Mesenchymal stem cell (in vitro differentiated cells and primary cell): ENCODE data around the gene TRH.

Experiments
- DNase-seq: peaks from one replicate; pipeline ENCODE4 v3.0.0-alpha.2; 2013
- H2AFZ ChIP-seq: one replicate; pipeline ENCODE4 v1.6.1; 2013; ENCODE audit warnings: low read depth, mild to moderate bottlenecking, control low read depth, inconsistent platforms, low read length, moderate library complexity
- H2AK5ac ChIP-seq: 2 replicates; pipeline ENCODE4 v1.6.1; 2013; ENCODE audit warnings: low read length, moderate library complexity, mild to moderate bottlenecking, inconsistent platforms; ENCODE audit not compliant: severe bottlenecking
- H2BK120ac ChIP-seq: one replicate; pipeline ENCODE4 v1.6.1; 2013; ENCODE audit warnings: low read depth, mild to moderate bottlenecking, inconsistent platforms, low read length, moderate library complexity
- H2BK12ac ChIP-seq, 2 experiments: one replicate each; pipeline ENCODE4 v1.6.1; 2013; ENCODE audit warnings: inconsistent platforms in 2 of 2, low read length in 2 of 2, mild to moderate bottlenecking in 2 of 2, moderate library complexity in 2 of 2, control low read depth in 1 of 2
- H2BK15ac ChIP-seq: one replicate; pipeline ENCODE4 v1.6.1; 2013; ENCODE audit warnings: mild to moderate bottlenecking, low read depth, inconsistent platforms; ENCODE audit not compliant: poor library complexity, severe bottlenecking
- H2BK5ac ChIP-seq: 2 replicates; pipeline ENCODE4 v1.6.1; 2013; ENCODE audit warnings: low read depth, mild to moderate bottlenecking, low read length, control low read depth, inconsistent platforms; ENCODE audit not compliant: poor library complexity, severe bottlenecking
- H3K14ac ChIP-seq, 2 experiments: one replicate each; pipeline ENCODE4 v1.6.1; 2013; ENCODE audit warnings: inconsistent platforms in 2 of 2, low read length in 2 of 2, control low read depth in 1 of 2, mild to moderate bottlenecking in 1 of 2, moderate library complexity in 1 of 2
- H3K18ac ChIP-seq, 2 experiments: one replicate each; pipeline ENCODE4 v1.6.1; 2013; ENCODE audit warnings: inconsistent platforms in 2 of 2, low read length in 2 of 2, control low read depth in 1 of 2, low read depth in 1 of 2, mild to moderate bottlenecking in 1 of 2
- H3K23ac ChIP-seq, 2 experiments: one replicate each; pipeline ENCODE4 v1.6.1; 2013; ENCODE audit warnings: inconsistent platforms in 2 of 2, low read length in 2 of 2, mild to moderate bottlenecking in 2 of 2, moderate library complexity in 2 of 2, control low read depth in 1 of 2
- H3K27ac ChIP-seq: 2 replicates; pipeline ENCODE4 v1.5.1; 2013; ENCODE audit warnings: mild to moderate bottlenecking, moderate library complexity, low read length, control low read depth, inconsistent platforms; ENCODE audit not compliant: poor library complexity, severe bottlenecking
- H3K27me3 ChIP-seq, 2 experiments: 2 replicates each; pipeline versions ENCODE4 v1.6.1 to v1.7.0; 2013; ENCODE audit warnings: low read length in 2 of 2, mild to moderate bottlenecking in 2 of 2, moderate library complexity in 2 of 2, control low read depth in 1 of 2, inconsistent platforms in 1 of 2; ENCODE audit not compliant: control insufficient read depth in 1 of 2, insufficient read depth in 1 of 2
- H3K36me3 ChIP-seq, 2 experiments: 2 replicates each; pipeline versions ENCODE4 v1.6.1 to v1.7.0; 2013; ENCODE audit warnings: low read length in 2 of 2, control low read depth in 1 of 2, inconsistent platforms in 1 of 2, low read depth in 1 of 2, mild to moderate bottlenecking in 1 of 2; ENCODE audit not compliant: insufficient read depth in 2 of 2, control insufficient read depth in 1 of 2
- H3K4ac ChIP-seq, 2 experiments: one replicate each; pipeline ENCODE4 v1.6.1; 2013; ENCODE audit warnings: inconsistent platforms in 2 of 2, low read length in 2 of 2, mild to moderate bottlenecking in 2 of 2, moderate library complexity in 2 of 2, control low read depth in 1 of 2, low read depth in 1 of 2
- H3K4me1 ChIP-seq: 2 replicates; pipeline ENCODE4 v1.6.1; 2013; ENCODE audit warnings: low read depth, low read length, control low read depth; ENCODE audit not compliant: control insufficient read depth, insufficient read depth
- H3K4me2 ChIP-seq: 2 replicates; pipeline ENCODE4 v1.6.1; 2013; ENCODE audit warnings: low read length, mild to moderate bottlenecking, inconsistent platforms; ENCODE audit not compliant: poor library complexity, severe bottlenecking
- H3K4me3 ChIP-seq, 2 experiments: 2 replicates each; pipeline versions ENCODE4 v1.5.1 to v1.7.0; 2013; ENCODE audit warnings: low read length in 2 of 2, mild to moderate bottlenecking in 2 of 2, control low read depth in 1 of 2, low read depth in 1 of 2; ENCODE audit not compliant: insufficient read depth in 1 of 2
- H3K79me1 ChIP-seq: replicated peaks from 2 replicates; pipeline ENCODE4 v1.6.1; 2013; ENCODE audit warnings: mild to moderate bottlenecking, control low read depth, low read length, inconsistent platforms; ENCODE audit not compliant: poor library complexity, severe bottlenecking
- H3K9ac ChIP-seq: 2 replicates; pipeline ENCODE4 v1.7.0; 2013; ENCODE audit warnings: mild to moderate bottlenecking, low read length, moderate library complexity
- H3K9me3 ChIP-seq: 2 replicates; pipeline ENCODE4 v1.7.0; 2013; ENCODE audit warnings: mild to moderate bottlenecking, low read length; ENCODE audit not compliant: control insufficient read depth
- H4K8ac ChIP-seq: one replicate; pipeline ENCODE4 v1.6.1; 2013; ENCODE audit warnings: inconsistent platforms, mild to moderate bottlenecking, low read length, moderate library complexity
- H4K91ac ChIP-seq: one replicate; pipeline ENCODE4 v1.6.1; 2013; ENCODE audit warnings: mild to moderate bottlenecking, low read length, inconsistent platforms
- WGBS: methylation state at CpG from one replicate; pipeline ENCODE4 v1.1.7; 2013; ENCODE audit warnings: mixed read lengths; 5-methylcytosine and 5-hydroxymethylcytosine counted together

TRH gene

DNA sequence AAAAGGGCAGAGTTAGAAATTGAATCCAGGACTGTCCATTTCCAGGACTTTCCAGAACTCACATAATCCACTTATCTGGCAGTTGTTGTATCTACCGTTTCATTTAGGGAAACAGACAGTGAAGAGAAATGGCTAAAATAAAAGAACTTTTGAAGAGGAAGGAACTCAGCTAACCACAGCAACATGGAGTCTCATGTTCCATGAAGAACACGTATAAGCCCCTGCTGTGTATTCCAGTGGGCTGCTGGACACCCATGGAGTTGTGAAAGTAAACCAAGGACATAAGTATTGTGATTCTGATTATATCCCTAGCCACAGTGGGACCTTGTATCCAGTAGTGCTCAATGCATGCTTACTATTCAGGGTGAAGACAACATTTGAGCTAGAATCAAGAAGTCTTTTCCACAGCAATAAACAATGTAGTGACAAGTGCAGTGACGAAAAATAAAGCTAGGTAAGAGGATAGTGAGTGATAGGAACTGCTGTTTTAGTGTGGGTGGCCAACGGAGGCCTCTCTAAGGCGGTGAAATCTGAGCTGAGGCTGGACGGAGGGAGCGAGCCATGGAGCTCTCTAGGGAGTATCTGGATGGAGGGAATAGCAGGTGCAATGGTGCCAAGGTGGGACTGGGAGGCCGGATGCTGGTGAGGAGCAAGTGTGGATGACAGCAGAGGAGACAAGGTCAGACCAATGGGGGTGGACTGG is 26.8 kb upstream of the TRH start:
- Histone ChIP-seq H2BK120ac (no peak overlapping the region), H3K27me3 (peaks cover 58 to 66% of the 10 kb centered on the region in 2 experiments), H3K27ac (no peak overlapping the region), H2BK5ac (no peak overlapping the region), H3K79me1 (no peaks in the 10 kb centered on the region), H3K4ac (no peak overlapping the region), H3K18ac (no peak overlapping the region), H3K14ac (no peak overlapping the region), H3K23ac (no peak overlapping the region), H2AFZ (no peak overlapping the region), H3K4me1 (no peaks in the 10 kb centered on the region), H2BK12ac (no peak overlapping the region), H2AK5ac (no peak overlapping the region), H3K9ac (no peak overlapping the region), H3K4me2 (no peak overlapping the region), H3K9me3 (peaks cover 14% of the 10 kb centered on the region), H3K4me3 (no peak overlapping the region), H4K91ac (no peak overlapping the region), H4K8ac (no peak overlapping the region), H3K36me3 (no peaks in the 10 kb centered on the region), H2BK15ac (no peak overlapping the region)
- DNase-seq, result no peak
- 74% methylated on average over 8 of the region's 8 CpGs for WGBS

DNA sequence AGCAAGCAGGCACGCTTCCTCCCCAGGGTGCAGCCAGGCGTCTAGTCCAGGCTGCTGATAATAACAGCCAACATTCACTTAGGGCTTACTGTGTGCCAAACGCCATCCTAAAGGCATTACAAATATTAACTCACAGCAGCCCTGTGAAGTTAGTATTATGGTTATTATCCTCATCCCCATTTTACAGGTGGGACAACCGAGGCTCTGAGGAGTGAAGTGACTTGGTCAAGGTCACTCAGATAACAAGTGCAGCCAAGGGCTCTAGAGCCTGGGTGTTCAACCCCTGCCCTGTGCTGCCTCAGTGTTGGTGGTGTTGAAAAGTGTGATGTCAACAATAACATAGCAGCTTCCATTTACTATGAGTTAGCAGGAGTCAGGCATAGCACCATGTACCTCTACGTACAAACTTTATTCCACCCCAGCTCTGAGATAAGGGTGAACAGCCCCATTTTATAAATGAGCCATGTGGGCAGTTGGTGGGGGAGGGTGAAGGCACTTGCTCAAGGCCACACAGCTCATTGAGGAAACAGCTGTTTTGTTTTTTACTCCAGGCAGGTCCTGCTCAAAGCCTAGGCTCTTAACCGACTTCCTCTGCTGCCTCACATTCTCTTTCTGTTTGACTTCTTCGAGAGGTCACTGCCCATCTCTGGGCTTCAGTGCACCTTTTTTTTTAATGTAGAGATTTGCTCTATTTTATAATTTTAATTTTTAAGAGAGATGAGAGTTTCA is 24.0 kb upstream of the TRH start:
- Histone ChIP-seq H3K23ac (no peak overlapping the region), H2BK5ac (no peak overlapping the region), H3K4me1 (no peaks in the 10 kb centered on the region), H3K27me3 (peaks cover 68 to 78% of the 10 kb centered on the region in 2 experiments), H2AK5ac (no peak overlapping the region), H2BK12ac (no peak overlapping the region), H3K4ac (no peak overlapping the region), H3K36me3 (no peaks in the 10 kb centered on the region), H3K18ac (no peak overlapping the region), H2AFZ (no peak overlapping the region), H3K4me3 (no peak overlapping the region), H3K4me2 (no peak overlapping the region), H2BK120ac (no peak overlapping the region), H3K9ac (no peak overlapping the region), H4K91ac (no peak overlapping the region), H3K79me1 (no peaks in the 10 kb centered on the region), H4K8ac (no peak overlapping the region), H3K27ac (no peak overlapping the region), H2BK15ac (no peak overlapping the region), H3K9me3 (peaks cover 14% of the 10 kb centered on the region), H3K14ac (no peak overlapping the region)
- 93% methylated on average over 4 of the region's 7 CpGs for whole genome bisulfite sequencing
- DNase-seq, result no peak

DNA sequence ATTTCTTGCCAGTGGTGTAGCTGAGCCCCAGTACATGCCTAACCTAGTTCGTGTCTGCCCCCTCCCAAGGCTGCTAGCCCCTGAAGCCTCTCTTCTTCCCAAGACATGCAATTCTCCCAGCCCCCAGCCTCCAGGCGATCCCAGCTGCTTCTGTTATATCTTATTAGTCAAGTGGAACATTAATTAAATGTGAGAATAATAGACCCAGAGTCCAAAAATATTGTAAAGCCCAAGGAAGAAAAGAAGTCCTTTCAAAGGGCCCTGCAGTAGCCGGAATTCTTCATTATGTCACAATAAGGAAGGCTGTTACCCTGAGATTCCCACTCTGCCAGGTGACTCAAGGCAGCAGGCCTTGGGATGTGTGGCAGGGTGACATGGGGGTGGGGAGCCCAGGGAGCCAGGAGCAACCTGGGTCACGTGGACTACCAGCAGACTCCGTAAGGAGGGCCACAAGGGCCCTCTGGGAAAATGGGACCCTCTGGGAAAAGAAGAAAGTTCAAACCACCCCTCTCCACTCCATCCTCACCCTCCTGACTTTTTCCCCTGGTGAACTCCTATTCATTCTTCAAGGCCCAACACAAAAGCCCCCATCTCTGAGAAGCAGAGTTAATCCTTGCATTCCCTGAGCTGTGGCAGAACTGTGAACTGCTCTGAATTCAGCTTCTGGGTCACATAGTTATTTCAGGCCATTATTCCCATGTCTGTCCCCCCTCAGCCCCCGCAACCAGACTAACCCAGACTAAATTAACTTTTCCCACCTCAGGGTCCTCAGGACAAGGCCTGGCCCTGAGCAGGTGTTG is 21.8 kb upstream of the TRH start:
- Histone ChIP-seq H4K91ac (no peak overlapping the region), H2AK5ac (no peak overlapping the region), H3K9ac (no peak overlapping the region), H3K14ac (no peak overlapping the region), H3K4me2 (no peak overlapping the region), H3K27me3 (peaks cover 59 to 79% of the 10 kb centered on the region in 2 experiments), H3K23ac (no peak overlapping the region), H2BK12ac (no peak overlapping the region), H3K9me3 (peaks cover 4% of the 10 kb centered on the region), H2BK120ac (no peak overlapping the region), H2BK15ac (no peak overlapping the region), H3K79me1 (no peaks in the 10 kb centered on the region), H4K8ac (no peak overlapping the region), H3K27ac (no peak overlapping the region), H2BK5ac (no peak overlapping the region), H3K18ac (no peak overlapping the region), H3K36me3 (no peaks in the 10 kb centered on the region), H3K4ac (no peak overlapping the region), H2AFZ (no peak overlapping the region), H3K4me3 (no peak overlapping the region), H3K4me1 (no peaks in the 10 kb centered on the region)
- 87% methylated on average over 5 of the region's 6 CpGs for WGBS
- no peak for DNase-seq

DNA sequence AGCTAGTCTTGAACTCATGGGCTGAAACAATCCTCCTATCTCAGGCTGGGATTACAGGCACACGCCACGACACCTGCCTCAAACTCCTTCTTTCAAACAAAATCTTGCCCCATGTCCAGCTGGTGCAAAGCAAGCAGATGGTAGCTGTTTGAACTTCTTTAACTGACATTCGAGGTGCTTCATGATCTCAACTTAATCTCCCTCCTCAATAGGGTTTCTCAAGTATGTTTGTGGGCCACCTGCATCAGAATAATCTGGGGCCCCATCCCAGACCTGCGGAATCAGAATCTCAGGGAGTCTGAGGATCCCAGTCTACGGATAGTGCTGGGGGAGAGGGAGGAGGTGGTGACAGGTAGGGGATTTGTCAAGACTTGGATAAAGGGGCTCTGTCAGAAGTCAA is 20.9 kb upstream of the TRH start:
- Histone ChIP-seq H2BK15ac (no peak overlapping the region), H3K27ac (no peak overlapping the region), H2BK12ac (no peak overlapping the region), H3K36me3 (no peaks in the 10 kb centered on the region), H4K8ac (no peak overlapping the region), H4K91ac (no peak overlapping the region), H3K4me3 (no peak overlapping the region), H3K4me1 (no peaks in the 10 kb centered on the region), H3K9ac (no peak overlapping the region), H2AK5ac (no peak overlapping the region), H3K18ac (no peak overlapping the region), H2BK120ac (no peak overlapping the region), H3K14ac (no peak overlapping the region), H3K9me3 (no peaks in the 10 kb centered on the region), H3K27me3 (peaks cover 63 to 82% of the 10 kb centered on the region in 2 experiments), H3K4me2 (no peak overlapping the region), H2BK5ac (no peak overlapping the region), H2AFZ (no peak overlapping the region), H3K79me1 (no peaks in the 10 kb centered on the region), H3K23ac (no peak overlapping the region), H3K4ac (no peak overlapping the region)
- DNase-seq, result no peak
- WGBS, result 37% methylated on average over 5 of the region's 5 CpGs
